ENCODE results near the gene SCFD2. TPM values are rescaled to one million over a fixed set of nuclear protein-coding genes. Genes with fewer than 3 reads are reported as not detected.

SCFD2 gene
- total RNA-seq, 1 experiment from 2014 or later = 12.4 TPM

- ATAC-seq (no peak), DNase-seq (ENCODE audit: low spot score) (no peak)
- H3K4me1 Mint-ChIP-seq = 0 out of 2 replicates have a peak, but pooled peaks cover 2% of the 10 kb centered on the region
- no peaks in the 10 kb centered on the region for H3K27me3 Mint-ChIP-seq (ENCODE audit: low read depth)
- TF ChIP-seq FOXP1 (CRISPR knock-in tag; IDR thresholded peaks at IDR 0.05; ENCODE audit: borderline replicate concordance) (no peak), JAZF1 (CRISPR knock-in tag; IDR thresholded peaks at IDR 0.05) (no peak), AR (CRISPR knock-in tag; IDR thresholded peaks at IDR 0.05) (no peak), HMGA2 (CRISPR knock-in tag; IDR thresholded peaks at IDR 0.05) (no peak), ETV6 (CRISPR knock-in tag; IDR thresholded peaks at IDR 0.05) (no peak), PREB (CRISPR knock-in tag; IDR thresholded peaks at IDR 0.05; ENCODE audit: borderline replicate concordance) (no peak), ZNF317 (CRISPR knock-in tag; IDR thresholded peaks at IDR 0.05; ENCODE audit: borderline replicate concordance, low read depth) (no peak), ZNF138 (CRISPR knock-in tag; conservative IDR thresholded peaks at IDR 0.05) (no peak), ZNF416 (CRISPR knock-in tag; IDR thresholded peaks at IDR 0.05) (no peak), ARID4B (CRISPR knock-in tag; IDR thresholded peaks at IDR 0.05; ENCODE audit: borderline replicate concordance) (no peak), MXD4 (CRISPR knock-in tag; IDR thresholded peaks at IDR 0.05; ENCODE audit: borderline replicate concordance) (no peak)
- TF ChIP-seq, protein P1, sequence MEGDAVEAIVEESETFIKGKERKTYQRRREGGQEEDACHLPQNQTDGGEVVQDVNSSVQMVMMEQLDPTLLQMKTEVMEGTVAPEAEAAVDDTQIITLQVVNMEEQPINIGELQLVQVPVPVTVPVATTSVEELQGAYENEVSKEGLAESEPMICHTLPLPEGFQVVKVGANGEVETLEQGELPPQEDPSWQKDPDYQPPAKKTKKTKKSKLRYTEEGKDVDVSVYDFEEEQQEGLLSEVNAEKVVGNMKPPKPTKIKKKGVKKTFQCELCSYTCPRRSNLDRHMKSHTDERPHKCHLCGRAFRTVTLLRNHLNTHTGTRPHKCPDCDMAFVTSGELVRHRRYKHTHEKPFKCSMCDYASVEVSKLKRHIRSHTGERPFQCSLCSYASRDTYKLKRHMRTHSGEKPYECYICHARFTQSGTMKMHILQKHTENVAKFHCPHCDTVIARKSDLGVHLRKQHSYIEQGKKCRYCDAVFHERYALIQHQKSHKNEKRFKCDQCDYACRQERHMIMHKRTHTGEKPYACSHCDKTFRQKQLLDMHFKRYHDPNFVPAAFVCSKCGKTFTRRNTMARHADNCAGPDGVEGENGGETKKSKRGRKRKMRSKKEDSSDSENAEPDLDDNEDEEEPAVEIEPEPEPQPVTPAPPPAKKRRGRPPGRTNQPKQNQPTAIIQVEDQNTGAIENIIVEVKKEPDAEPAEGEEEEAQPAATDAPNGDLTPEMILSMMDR (IDR thresholded peaks at IDR 0.05) = no peak
- TF ChIP-seq, protein P2, sequence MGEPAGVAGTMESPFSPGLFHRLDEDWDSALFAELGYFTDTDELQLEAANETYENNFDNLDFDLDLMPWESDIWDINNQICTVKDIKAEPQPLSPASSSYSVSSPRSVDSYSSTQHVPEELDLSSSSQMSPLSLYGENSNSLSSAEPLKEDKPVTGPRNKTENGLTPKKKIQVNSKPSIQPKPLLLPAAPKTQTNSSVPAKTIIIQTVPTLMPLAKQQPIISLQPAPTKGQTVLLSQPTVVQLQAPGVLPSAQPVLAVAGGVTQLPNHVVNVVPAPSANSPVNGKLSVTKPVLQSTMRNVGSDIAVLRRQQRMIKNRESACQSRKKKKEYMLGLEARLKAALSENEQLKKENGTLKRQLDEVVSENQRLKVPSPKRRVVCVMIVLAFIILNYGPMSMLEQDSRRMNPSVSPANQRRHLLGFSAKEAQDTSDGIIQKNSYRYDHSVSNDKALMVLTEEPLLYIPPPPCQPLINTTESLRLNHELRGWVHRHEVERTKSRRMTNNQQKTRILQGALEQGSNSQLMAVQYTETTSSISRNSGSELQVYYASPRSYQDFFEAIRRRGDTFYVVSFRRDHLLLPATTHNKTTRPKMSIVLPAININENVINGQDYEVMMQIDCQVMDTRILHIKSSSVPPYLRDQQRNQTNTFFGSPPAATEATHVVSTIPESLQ (CRISPR knock-in tag; IDR thresholded peaks at IDR 0.05) = no peak
- no peaks in the 10 kb centered on the region for H3K36me3 Mint-ChIP-seq
- POLR2A ChIA-PET = no interaction called here
- CTCF ChIA-PET = interaction anchor here (1.3 kb wide), 1 partner anchor 1039 kb away, joined by 6 read pairs; no protein-coding TSS in a partner anchor
- H3K27ac Mint-ChIP-seq = no peak overlapping the region
- H3K9me3 Mint-ChIP-seq = no peaks in the 10 kb centered on the region
- no peak overlapping the region for H3K4me3 Mint-ChIP-seq
Measured at GRCh38 chr4:53194727-53195126, 171.1 kb downstream of the SCFD2 start.

All from WTC11 (cell line).